Stimulated activated CD4-positive, alpha-beta T cell treated with anti-CD3 and anti-CD28 coated beads, Interleukin-15, amount 100 ng/mL, for 48 hours (primary cell): ENCODE data around the gene EEF2K.

ENCODE experiments used
- DNase-seq, 2 donors: peaks; one replicate each; pipeline ENCODE4 v3.0.0-alpha.2; 2020; ENCODE audit warnings: low read depth in 2 of 2

The EEF2K gene

GRCh38 chr16:22252317-22252716 is 46.2 kb downstream of the EEF2K start:
- DNase-seq, result no peak

GRCh38 chr16:22253272-22253671 is 47.2 kb downstream of the EEF2K start:
- DNase-seq, result no peak

GRCh38 chr16:22255335-22255734 is 49.3 kb downstream of the EEF2K start:
- no peak for DNase-seq

GRCh38 chr16:22257440-22257839 is 51.4 kb downstream of the EEF2K start:
- DNase-seq, result no peak

- DNase-seq, result no peak
Measured at GRCh38 chr16:22260490-22260889, 54.4 kb downstream of the EEF2K start.

- DNase-seq, result no peak
Measured at GRCh38 chr16:22262460-22262859, 56.4 kb downstream of the EEF2K start.

- no peak for DNase-seq
Measured at GRCh38 chr16:22264786-22265185, 58.7 kb downstream of the EEF2K start.

GRCh38 chr16:22265351-22265750 is 59.3 kb downstream of the EEF2K start:
- DNase-seq, result no peak

- DNase-seq, result no peak
Measured at GRCh38 chr16:22266546-22266945, 60.5 kb downstream of the EEF2K start.

GRCh38 chr16:22267764-22268163 is 61.7 kb downstream of the EEF2K start:
- DNase-seq, result no peak

GRCh38 chr16:22270525-22270924 is 64.4 kb downstream of the EEF2K start:
- DNase-seq, result no peak

GRCh38 chr16:22272870-22273650 is 67.0 kb downstream of the EEF2K start:
- DNase-seq, result no peak

- DNase-seq, result no peak
Measured at GRCh38 chr16:22274916-22275315, 68.8 kb downstream of the EEF2K start.

GRCh38 chr16:22278441-22279230 is 72.6 kb downstream of the EEF2K start:
- DNase-seq, result no peak

- no peak for DNase-seq
Measured at GRCh38 chr16:22282254-22282892, 76.3 kb downstream of the EEF2K start.

GRCh38 chr16:22284637-22285036 is 78.6 kb downstream of the EEF2K start:
- DNase-seq, result no peak

- no peak for DNase-seq
Measured at GRCh38 chr16:22285080-22285479, 79.0 kb downstream of the EEF2K start.

- no peak for DNase-seq
Measured at GRCh38 chr16:22291020-22291419, 84.9 kb downstream of the EEF2K start.

GRCh38 chr16:22291860-22292318 is 85.8 kb downstream of the EEF2K start:
- DNase-seq, result no peak

GRCh38 chr16:22292320-22292719 is 86.2 kb downstream of the EEF2K start:
- no peak for DNase-seq

- DNase-seq, result no peak
Measured at GRCh38 chr16:22293137-22294106, 87.3 kb downstream of the EEF2K start.
